GM12801 (cell line): ENCODE measurements around the gene HOXD10.

Experiments used
- CTCF ChIP-seq: IDR thresholded peaks from one replicate; pipeline ENCODE4 v1.5.1; 2011; ENCODE audit warnings: control low read depth; ENCODE audit not compliant: insufficient read length; ENCODE audit errors: extremely low read depth

Gene HOXD10

DNA sequence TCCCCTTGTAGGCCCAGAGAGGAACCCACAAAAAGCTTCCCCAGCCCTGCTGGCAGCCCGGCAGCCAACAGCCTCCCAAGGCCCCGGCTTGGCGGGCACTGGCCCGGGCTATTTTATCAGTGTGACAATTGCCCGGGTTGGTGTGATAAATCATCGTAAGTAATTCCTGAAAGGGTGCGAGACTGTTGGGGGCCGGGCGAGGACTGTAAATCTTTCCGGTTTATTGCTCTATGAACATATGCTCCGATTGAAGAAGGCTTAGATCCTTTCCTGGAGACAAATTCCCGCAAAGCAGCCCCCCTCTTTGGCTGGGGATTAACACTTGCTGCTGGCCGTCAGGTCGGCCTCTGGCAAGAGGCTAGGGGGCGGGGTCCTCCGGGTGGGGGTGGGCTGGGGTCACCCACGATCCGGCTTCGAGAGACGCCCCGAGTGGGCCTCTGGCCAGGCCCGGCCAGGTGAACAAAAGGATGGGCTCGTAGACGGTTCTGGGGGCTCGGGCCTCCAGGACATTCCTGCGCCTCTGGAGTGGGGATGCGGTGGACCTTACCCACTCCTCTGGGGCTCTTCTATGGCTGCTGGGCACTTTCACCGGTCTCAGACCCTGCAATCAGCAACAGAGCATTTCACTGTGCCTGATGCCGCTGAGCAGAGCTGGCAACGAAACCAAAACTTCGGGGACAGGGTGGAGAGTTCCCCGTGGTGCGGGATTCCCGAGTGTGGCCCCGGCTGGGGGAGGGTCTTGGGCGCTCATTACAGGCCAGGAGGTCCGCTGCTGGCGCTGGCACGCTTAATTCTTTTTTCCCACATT, 42.5 kb downstream of the HOXD10 start:
- TF ChIP-seq CTCF: no peak

DNA sequence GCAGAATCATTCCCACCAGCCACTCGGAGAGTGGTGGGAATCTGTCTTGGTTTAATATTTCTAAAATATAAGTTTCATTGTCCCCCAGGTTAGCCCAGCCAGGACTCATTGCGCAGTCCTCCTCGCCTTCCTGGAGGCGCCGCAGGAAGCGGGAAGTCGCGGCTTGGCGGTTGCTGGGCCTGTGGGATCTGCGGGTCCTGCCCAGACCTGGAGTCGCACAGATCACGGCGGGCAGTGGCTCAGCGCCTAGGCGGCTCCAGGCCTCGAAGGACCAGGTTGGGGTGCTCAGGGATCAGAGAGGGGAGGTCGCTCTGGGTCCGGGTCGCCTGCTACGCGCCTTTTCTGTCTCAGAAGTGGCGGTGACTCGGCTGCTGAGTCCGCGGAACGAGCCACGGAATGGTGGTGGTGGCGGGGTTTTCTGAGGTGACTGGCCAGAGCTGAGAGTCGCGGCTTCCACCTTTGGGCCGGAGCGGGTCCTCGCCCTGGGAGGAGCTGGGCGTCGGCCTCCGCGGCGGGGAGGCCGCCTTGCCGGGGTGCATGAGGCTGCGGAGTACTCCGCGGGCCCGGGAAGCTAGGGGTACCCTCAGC, 43.2 kb downstream of the HOXD10 start:
- no peak for TF ChIP-seq CTCF

DNA sequence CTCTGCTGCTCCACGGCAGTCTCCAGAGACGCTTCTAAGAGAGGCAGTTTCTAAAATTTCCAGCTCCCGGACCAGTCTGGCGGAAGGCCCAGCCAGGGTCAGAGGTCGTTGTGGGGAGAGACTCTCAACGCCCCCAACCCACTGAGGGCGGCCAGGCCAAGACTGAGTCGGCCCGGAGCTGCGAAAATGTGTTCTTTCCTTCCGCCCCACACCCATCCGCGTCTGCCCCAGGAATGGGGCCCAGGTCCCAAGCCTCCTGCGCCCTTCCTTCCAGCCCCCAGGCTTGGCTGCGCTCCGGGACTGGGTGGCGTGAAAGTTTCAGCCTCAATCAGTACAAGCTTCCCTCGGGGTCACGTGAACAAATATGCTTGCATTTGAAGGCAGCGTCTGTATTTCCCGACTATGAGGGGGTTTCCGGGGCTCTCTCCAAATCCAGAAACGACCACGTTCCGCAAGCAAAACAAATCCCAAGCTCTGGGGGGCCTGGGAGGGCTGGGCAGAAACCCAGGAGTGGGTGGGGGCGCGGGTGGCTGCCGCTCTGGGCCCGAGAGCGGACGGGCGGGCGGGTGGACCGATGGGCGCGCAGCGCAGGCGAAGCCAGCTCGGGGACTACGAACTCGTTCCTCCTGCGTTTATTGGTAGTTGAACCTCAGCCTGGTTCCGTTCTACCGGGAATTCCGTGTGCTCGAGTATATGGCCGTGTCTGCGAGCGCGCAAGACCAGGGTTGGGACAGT, 43.8 kb downstream of the HOXD10 start:
- no peak for TF ChIP-seq CTCF

- TF ChIP-seq CTCF: no peak
Measured at GRCh38 chr2:176160986-176161824, 44.6 kb downstream of the HOXD10 start.

- no peak for TF ChIP-seq CTCF
Measured at GRCh38 chr2:176161825-176162626, 45.4 kb downstream of the HOXD10 start.

GRCh38 chr2:176162911-176163671, 46.5 kb downstream of the HOXD10 start:
- no peak for TF ChIP-seq CTCF
